ENCODE measurements around the gene SIM1.

Gene SIM1

GRCh38 chr6:100462706-100463629 is 1.8 kb downstream of the SIM1 start:
- H3K9me3 Mint-ChIP-seq = peaks cover 14 to 16% of the 10 kb centered on the region in 2 donors
- ATAC-seq (no peak), DNase-seq (no peak)
- peaks cover 59% of the 10 kb centered on the region for H3K4me1 Mint-ChIP-seq
- H3K27ac Mint-ChIP-seq = peak overlapping the region in 1 of 2 donors; percentile 2
- H3K27me3 Mint-ChIP-seq = no peaks in the 10 kb centered on the region
- no peak overlapping the region for H3K4me3 Mint-ChIP-seq

GRCh38 chr6:100461917-100462705 is 2.6 kb downstream of the SIM1 start:
- Mint-ChIP-seq H3K4me3 (no peak overlapping the region), H3K4me1 (peaks cover 57% of the 10 kb centered on the region), H3K9me3 (peaks cover 9 to 16% of the 10 kb centered on the region in 2 donors), H3K27ac (peak overlapping the region in 1 of 2 donors; percentile 74), H3K27me3 (no peaks in the 10 kb centered on the region)
- no peak for ATAC-seq
- no peak for DNase-seq

GRCh38 chr6:100461278-100461916 is 3.3 kb downstream of the SIM1 start:
- Mint-ChIP-seq H3K4me1 (peaks cover 50% of the 10 kb centered on the region), H3K4me3 (no peak overlapping the region), H3K9me3 (peaks cover 7 to 14% of the 10 kb centered on the region in 2 donors), H3K27me3 (no peaks in the 10 kb centered on the region), H3K27ac (no peak overlapping the region)
- no peak for DNase-seq
- ATAC-seq = no peak

- Mint-ChIP-seq H3K27me3 (no peaks in the 10 kb centered on the region), H3K4me3 (no peak overlapping the region), H3K27ac (no peak overlapping the region), H3K9me3 (peaks cover 7 to 11% of the 10 kb centered on the region in 2 donors), H3K4me1 (peaks cover 44% of the 10 kb centered on the region)
- ATAC-seq (no peak), DNase-seq (no peak)
Observed at GRCh38 chr6:100460650-100461204, 4.0 kb downstream of the SIM1 start.

GRCh38 chr6:100459592-100460184 is 5.0 kb downstream of the SIM1 start:
- ATAC-seq (no peak), DNase-seq (no peak)
- Mint-ChIP-seq H3K27me3 (no peaks in the 10 kb centered on the region), H3K4me3 (no peak overlapping the region), H3K27ac (peak overlapping the region in 1 of 2 donors; percentile 21), H3K4me1 (peaks cover 35% of the 10 kb centered on the region), H3K9me3 (peaks cover 15 to 17% of the 10 kb centered on the region in 2 donors)

- Mint-ChIP-seq H3K27ac (peak overlapping the region in 1 of 2 donors; percentile 21), H3K9me3 (peaks cover 15 to 17% of the 10 kb centered on the region in 2 donors), H3K4me3 (no peak overlapping the region), H3K27me3 (no peaks in the 10 kb centered on the region), H3K4me1 (peaks cover 31% of the 10 kb centered on the region)
- no peak for ATAC-seq
- DNase-seq = no peak
Observed at GRCh38 chr6:100458841-100459591, 5.7 kb downstream of the SIM1 start.

GRCh38 chr6:100457311-100457990 is 7.3 kb downstream of the SIM1 start:
- peaks cover 15 to 17% of the 10 kb centered on the region in 2 donors for H3K9me3 Mint-ChIP-seq
- no peaks in the 10 kb centered on the region for H3K27me3 Mint-ChIP-seq
- no peak overlapping the region for H3K27ac Mint-ChIP-seq
- ATAC-seq (no peak), DNase-seq (no peak)
- H3K4me1 Mint-ChIP-seq = peaks cover 28% of the 10 kb centered on the region
- H3K4me3 Mint-ChIP-seq = no peak overlapping the region

GRCh38 chr6:100456908-100457235 is 7.8 kb downstream of the SIM1 start:
- Mint-ChIP-seq H3K4me1 (peaks cover 22% of the 10 kb centered on the region), H3K9me3 (peaks cover 15 to 17% of the 10 kb centered on the region in 2 donors), H3K4me3 (no peak overlapping the region), H3K27ac (no peak overlapping the region), H3K27me3 (no peaks in the 10 kb centered on the region)
- no peak for DNase-seq
- ATAC-seq = no peak

GRCh38 chr6:100456141-100456907 is 8.4 kb downstream of the SIM1 start:
- no peak overlapping the region for H3K27ac Mint-ChIP-seq
- no peak overlapping the region for H3K4me3 Mint-ChIP-seq
- peaks cover 15 to 17% of the 10 kb centered on the region in 2 donors for H3K9me3 Mint-ChIP-seq
- no peaks in the 10 kb centered on the region for H3K27me3 Mint-ChIP-seq
- no peak for DNase-seq
- H3K4me1 Mint-ChIP-seq = peaks cover 16% of the 10 kb centered on the region
- no peak for ATAC-seq

- DNase-seq (no peak), ATAC-seq (no peak)
- Mint-ChIP-seq H3K4me1 (peaks cover 15% of the 10 kb centered on the region), H3K27me3 (no peaks in the 10 kb centered on the region), H3K27ac (no peak overlapping the region), H3K9me3 (peaks cover 15 to 17% of the 10 kb centered on the region in 2 donors), H3K4me3 (no peak overlapping the region)
Observed at GRCh38 chr6:100455230-100456124, 9.2 kb downstream of the SIM1 start.

- ATAC-seq = no peak
- Mint-ChIP-seq H3K9me3 (peaks cover 12 to 15% of the 10 kb centered on the region in 2 donors), H3K27ac (no peak overlapping the region), H3K4me3 (no peak overlapping the region), H3K27me3 (no peaks in the 10 kb centered on the region), H3K4me1 (peaks cover 15% of the 10 kb centered on the region)
- DNase-seq = no peak
Observed at GRCh38 chr6:100454551-100455229, 10.0 kb downstream of the SIM1 start.

All from stimulated activated naive CD8-positive, alpha-beta T cell treated with anti-CD3 and anti-CD28 coated beads, Interleukin-15, amount 100 ng/mL, for 72 hours (primary cell).